ENCODE results near the gene VPS54.
A peak's percentile ranks its signal among the peaks of the same experiment; 100 is the strongest.

Gene VPS54, protein sequence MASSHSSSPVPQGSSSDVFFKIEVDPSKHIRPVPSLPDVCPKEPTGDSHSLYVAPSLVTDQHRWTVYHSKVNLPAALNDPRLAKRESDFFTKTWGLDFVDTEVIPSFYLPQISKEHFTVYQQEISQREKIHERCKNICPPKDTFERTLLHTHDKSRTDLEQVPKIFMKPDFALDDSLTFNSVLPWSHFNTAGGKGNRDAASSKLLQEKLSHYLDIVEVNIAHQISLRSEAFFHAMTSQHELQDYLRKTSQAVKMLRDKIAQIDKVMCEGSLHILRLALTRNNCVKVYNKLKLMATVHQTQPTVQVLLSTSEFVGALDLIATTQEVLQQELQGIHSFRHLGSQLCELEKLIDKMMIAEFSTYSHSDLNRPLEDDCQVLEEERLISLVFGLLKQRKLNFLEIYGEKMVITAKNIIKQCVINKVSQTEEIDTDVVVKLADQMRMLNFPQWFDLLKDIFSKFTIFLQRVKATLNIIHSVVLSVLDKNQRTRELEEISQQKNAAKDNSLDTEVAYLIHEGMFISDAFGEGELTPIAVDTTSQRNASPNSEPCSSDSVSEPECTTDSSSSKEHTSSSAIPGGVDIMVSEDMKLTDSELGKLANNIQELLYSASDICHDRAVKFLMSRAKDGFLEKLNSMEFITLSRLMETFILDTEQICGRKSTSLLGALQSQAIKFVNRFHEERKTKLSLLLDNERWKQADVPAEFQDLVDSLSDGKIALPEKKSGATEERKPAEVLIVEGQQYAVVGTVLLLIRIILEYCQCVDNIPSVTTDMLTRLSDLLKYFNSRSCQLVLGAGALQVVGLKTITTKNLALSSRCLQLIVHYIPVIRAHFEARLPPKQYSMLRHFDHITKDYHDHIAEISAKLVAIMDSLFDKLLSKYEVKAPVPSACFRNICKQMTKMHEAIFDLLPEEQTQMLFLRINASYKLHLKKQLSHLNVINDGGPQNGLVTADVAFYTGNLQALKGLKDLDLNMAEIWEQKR
- total RNA-seq = 27.8 to 85.4 (median 54.8) reads per million in 18 experiments

DNA sequence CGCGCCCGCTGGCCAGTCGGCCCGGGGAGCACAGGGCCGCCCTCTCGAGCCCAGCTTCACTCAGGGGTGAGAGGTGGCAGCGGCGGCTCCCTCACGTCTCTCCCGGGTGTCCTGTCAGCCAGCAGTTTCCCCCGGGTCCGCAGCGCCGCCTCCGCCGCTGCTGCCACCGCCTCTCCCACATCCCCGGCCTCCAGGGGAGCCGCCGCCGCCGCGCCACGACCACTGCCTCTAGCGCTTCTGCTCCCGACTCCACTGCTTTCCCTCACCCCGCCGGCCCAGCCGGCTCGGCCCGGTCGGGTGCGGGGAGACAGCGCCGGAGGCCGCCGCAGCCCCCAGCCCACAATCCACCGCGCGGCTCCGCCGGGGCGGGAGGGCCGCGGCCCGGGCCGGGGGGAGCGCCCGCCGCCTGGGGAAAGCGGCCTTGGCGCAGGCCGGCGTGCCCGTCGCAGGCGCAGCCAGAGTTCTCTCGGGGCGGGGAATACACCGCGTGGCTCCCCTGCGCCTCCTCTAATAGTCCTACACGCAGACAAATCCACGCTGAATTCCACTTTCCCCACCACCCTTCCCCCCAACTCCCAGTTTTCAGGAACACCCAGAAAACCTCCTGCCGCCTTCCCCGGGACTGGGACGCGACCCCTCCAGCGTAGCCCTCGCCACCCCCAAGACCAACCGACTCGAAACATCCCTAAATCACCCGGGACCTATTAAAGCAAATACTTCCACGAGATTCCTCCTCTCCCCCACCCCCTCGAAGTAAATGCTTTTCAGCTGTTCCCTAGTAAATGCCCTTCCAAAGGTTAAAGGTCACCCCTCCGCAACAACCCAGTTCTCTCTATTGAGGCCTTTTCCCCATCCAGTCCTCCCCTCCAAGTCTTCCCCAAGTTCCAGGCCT is at the start of gene VPS54:
VPS54 (minus strand) TSS at position 346 of the 892 bp plus-strand sequence. CDS start 35,429 bp downstream, outside the sequence.
- DNase-seq = peak in 1 of 2 donors; percentile 52

- DNase-seq = no peak
Observed at GRCh38 chr2:64067326-64067725, 48.1 kb upstream of the VPS54 start.

DNA sequence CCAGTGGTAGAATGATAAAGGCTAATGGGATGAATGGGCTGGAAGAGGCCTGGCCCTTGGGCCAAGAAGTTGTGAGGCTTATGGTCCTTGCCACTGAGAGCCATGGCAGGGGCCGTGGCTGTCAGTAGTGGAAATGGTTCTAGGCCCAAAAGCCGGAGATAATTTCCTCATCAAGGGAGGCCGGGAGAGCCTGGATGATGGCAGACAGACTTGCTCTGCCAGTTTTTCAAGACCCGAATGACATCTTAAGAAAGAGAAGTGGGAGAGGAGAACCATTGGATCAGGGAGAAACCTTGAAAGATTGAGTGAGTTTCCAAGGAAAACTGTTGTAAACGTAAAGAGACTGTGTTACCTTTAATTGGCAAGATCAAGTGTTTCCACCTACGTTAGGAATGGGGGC is 46.3 kb upstream of the VPS54 start:
- DNase-seq = no peak

DNA sequence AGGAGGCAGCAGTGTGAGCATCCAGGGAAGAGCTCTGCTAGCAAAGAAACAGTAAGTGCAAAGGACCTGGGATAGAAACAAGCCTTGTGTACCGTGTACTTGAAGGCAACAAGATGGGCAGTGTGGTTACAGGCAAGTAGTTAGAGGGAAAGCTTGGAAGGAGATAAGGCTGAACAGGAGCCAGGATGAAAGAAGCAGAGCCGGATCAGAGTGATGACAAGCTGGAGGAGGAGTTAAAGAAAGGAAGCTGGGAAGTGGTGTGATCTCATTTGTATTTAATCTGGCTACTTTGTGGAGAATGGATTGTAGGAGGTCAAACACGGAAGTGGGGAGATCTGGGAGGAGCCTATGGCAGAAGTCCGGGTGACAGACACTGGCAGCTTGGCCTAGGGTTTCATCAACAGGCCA is 44.7 kb upstream of the VPS54 start:
- peak; percentile 23 to 30 for DNase-seq

DNA sequence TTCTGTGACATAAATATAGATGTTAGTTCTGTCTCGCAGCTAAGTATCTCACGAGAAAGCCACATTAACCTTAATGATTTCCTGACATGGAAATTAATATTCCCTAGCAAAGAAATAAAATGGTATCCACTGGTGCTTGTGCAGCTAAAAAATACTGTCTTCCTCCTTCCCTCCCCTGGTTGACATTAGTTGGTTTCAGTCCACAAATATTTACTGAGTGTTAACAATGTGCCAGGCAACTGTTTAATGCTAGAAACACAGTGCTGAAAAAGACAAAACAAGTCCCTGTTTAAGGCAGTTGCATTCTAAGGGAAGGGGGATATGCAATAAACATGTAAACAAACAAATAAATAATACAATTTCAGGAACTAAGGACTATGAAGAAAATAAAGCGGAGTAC is 44.2 kb upstream of the VPS54 start:
- no peak for DNase-seq

DNA sequence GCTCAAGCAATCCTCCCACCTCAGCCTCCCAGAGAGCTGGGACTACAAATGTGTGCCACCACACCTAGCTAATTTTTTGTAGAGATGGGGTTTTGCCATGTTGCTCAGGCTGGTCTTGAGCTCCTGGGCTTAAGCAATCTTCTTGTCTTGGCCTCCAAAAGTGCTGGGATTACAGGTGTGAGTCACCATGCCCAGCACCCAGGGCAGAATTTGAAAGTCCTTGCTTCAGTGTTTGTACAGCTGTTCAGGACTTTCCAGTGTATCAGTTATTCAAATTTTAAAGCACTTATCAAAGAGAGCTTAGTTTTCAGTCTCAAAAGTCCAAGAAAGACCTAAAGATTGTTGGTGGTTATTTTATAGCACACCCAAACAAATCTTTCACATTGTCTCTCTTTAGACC is 43.6 kb upstream of the VPS54 start:
- no peak for DNase-seq

GRCh38 chr2:64059270-64059669 is 40.0 kb upstream of the VPS54 start:
- DNase-seq = no peak

DNA sequence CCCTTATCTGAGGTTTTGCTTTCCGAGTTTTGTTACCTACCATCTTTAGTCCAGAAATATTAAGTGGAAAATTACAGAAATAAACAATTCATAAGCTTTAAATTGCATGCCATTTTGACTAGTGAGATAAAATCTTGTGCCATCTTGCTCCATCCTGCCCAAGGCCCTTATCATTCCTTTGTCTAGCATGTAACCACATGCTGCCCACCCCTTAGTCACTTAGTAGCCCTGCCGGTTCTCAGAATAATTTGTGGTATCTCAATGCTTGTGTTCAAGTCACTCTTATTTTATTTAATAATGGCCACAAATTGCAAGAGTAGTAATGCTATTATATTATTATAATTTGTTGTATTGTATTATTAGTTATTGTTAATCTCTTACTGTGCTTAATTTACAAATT is 36.8 kb upstream of the VPS54 start:
- no peak for DNase-seq

- no peak for DNase-seq
Observed at GRCh38 chr2:64054161-64054915, 35.1 kb upstream of the VPS54 start.

- DNase-seq = no peak
Observed at GRCh38 chr2:64052463-64053241, 33.4 kb upstream of the VPS54 start.

DNA sequence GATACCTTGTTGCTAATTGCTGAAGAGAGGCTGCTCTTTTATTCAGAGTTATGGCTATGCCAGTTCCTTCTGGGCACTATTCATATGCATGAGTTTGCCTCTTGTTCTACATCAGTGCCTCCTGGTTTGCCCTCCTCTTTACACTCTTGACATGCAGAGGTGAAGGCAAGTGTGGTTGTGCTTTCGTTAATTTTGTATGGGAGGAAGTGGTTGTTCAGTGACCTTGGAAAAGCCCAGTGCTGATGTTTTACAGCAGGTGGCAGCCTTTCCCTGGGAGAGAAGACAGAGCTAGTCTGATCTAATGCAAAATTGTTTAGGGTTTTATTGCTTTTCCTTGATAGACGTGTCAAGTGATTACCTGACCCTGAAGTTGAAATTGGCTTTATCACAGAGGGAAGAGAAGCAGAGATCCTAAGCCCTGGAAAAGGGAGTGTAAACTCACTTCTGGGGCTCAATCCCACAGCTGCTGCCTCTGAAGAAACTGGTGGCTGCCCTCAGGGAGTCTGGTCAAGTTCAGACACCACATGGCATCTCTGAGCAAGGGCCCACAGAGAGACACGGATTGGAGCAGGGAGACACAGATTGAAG is 30.5 kb upstream of the VPS54 start:
- DNase-seq = peak; percentile 62 to 77

- DNase-seq = no peak
Observed at GRCh38 chr2:64045938-64046337, 26.7 kb upstream of the VPS54 start.

- no peak for DNase-seq
Observed at GRCh38 chr2:64040161-64040560, 20.9 kb upstream of the VPS54 start.

DNA sequence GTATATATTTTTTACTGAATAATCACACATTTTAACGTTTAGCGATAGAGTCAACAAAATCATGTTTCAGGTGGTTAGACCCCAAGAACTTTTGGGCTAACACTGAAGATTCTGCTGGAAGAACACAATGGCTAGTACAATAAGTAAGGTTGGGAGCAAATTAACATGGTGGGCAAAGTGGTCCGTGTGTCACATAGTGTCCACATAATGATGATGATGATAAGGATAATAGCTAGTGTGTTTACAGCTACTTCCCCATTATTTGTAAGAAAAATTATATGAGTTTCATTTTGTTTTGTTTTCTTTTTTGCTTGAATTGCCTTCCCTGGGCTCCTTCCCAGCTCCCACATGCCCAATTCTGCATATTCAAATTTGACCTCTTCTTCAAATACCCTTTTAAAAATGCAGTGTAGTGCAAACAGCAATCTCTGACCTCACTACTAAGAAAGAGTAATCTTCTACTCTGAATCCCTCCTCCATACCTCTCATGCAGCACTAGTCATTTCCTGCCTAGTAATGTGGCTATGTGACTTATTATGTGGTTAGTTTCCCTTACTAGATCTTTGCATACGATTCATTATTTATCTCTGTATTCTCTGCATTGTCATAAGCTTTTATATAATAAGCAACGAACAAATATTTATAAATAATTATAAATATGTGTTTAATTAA is 16.9 kb upstream of the VPS54 start:
- DNase-seq = peak; percentile 60 to 65

DNA sequence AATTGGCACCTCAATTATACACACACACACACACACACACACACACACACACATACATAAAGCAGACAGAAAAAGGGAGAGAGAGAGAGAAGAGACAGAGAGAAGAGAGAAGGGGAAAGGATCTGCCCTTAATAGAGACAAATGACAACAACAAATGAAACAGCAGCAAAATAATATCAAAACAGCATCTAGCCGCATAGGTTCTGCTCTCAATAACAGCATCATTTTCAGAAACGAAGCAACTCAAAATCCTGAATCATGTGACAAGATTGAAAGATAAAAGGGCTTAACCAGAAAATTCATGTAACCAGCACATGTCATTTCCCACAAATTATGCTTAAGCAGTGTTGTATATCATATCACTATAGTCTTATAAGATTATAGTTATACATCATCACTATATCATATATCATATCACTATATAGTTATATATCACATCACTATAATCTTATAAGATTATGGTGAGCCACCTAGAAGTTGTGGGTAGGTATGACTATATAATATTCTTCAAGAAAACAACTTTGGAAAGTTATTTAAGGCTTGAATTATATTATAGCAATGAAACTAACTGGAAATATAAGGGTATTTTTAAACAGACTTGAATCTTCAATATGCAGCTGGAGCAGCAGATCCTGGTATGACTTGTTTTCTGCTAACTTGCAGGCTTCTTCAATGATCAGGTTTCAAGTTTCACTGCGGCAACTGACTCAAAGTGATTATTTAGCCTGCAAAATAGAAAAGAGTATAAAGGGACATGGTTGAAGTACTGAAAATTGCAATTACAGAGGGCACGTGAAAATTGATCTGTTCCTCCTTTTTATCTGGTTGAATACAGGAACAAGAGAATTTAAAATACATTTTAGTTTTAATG is 16.1 kb upstream of the VPS54 start:
- no peak for DNase-seq

DNA sequence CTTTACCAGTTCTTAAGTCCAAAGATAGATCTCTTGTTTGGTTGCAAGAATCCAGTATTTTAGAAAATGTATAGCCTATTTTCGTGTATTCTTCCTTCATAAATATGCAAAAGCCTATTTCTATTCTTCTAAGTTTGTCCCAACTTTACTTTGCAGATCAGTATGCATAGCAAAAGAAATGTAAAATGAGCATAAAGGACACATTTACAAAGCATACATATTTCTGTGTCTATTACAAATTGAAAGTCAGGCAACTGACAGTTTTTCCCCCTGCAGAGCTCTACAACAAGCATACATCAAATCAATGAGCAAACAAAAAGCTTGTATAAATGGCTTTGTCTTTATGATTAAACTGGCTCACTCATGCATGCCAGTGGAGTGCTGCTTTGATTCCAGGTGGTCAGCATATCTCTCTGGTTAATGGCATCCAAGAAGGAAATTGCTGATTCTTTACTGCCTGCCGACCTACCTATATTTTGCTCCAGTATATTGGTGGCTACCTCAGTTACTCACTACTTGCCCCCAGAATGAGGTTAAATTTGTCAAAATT is 10.0 kb upstream of the VPS54 start:
- no peak for DNase-seq

- no peak for DNase-seq
Observed at GRCh38 chr2:64025741-64026140, 6.5 kb upstream of the VPS54 start.

DNA sequence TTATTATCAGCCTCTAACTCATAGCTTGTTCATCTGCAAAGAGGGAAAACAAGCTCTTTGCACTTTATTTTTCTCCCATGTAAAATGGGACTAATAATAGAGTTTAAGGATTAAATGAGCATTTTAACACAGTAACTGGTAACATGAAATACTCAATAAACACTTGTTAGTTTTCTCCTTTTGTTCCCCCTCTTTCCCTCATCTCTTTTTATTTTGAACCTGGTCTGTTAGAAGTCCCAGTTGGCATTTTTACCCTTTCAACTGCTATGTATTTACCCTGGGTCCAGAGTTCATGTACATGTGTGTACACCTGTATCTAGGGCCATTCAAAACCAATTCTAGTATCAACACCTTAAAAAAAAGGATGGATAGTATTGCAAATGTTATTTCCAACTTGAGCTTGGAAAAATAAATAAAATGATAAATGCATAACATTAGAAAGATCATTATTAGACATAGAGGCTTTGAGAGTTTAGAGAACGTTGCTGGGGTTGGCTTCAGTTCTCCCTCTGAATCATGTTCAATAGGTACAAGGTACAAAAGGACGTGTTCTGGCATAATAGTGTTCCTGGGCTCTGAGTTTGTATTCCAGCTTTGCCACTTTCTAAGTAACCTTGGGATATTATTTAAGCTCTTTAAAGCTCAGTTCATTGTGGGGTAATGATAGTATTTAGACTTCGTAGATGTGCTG is 5.2 kb upstream of the VPS54 start:
- no peak for DNase-seq
